Activated naive CD8-positive, alpha-beta T cell treated with anti-CD3 and anti-CD28 coated beads, Interleukin-2, amount 50 U/mL, for 24 hours (primary cell): ENCODE data around the gene PLAAT5.
"Not testable (repeated sequence)": the region's sequence is repeated elsewhere in the genome, so short reads cannot be mapped to it uniquely, and the experiment has no call there.

ENCODE experiments used
- ATAC-seq: fragments of 150-1000 bp; cut with Tn5 transposase; one replicate; pipeline ENCODE4 v1.10.0; 2021
- DNase-seq: peaks from one replicate; pipeline ENCODE4 v3.0.0; 2021
- H3K27ac Mint-ChIP-seq: one replicate; pipeline ENCODE4 v1.8.0; 2021; ENCODE audit warnings: mild to moderate bottlenecking, mixed read lengths
- H3K27me3 Mint-ChIP-seq: one replicate; pipeline ENCODE4 v1.8.0; 2021; ENCODE audit warnings: mixed read lengths
- H3K36me3 Mint-ChIP-seq: one replicate; pipeline ENCODE4 v1.8.0; 2021; ENCODE audit warnings: low read depth, mixed read lengths
- H3K4me1 Mint-ChIP-seq: one replicate; pipeline ENCODE4 v1.8.0; 2021; ENCODE audit warnings: mixed read lengths
- H3K4me3 Mint-ChIP-seq: one replicate; pipeline ENCODE4 v1.8.0; 2021; ENCODE audit warnings: mild to moderate bottlenecking, moderate library complexity, mixed read lengths
- H3K9me3 Mint-ChIP-seq: one replicate; pipeline ENCODE4 v1.8.0; 2021; ENCODE audit warnings: mixed read lengths

The PLAAT5 gene

DNA sequence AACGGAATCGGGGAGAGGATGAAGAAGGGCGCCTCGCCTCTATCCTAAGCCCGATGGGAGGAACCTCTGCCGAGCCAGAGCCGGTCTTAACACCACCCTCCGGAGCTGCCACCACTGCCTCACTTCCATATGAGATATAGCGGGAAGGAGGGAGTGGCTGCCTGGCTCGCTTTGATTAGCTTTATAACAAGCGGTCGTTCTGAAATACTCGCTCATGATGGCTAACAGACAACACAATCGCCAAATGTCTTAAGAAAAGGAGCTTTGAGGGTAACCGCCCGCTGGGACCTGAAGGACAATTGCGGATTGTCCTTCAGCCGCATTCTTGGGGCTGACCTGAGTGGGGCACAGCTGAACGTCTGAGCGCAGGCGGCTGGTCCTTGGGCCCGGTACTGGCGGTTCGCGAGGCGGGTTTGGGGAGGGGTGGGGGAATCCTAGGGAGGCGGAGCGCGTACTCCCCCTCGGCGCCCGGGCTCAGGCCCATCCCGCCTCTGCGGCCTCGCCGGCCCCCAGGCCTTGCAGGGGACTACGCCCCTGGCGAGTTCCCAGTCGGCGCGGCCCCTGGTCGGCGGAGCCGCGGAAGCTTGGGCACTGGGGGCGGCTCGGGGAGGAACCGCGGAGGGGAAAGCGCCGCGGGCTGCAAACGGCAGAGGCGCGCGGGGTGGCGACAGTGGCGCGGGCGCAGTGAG is at the start of gene PLAAT5:
PLAAT5 (minus strand) TSS at position 617 of the 689 bp plus-strand sequence; CDS start at position 484, 133 bp downstream.
- ATAC-seq, result peak; percentile 46
- Mint-ChIP-seq H3K27ac (peak within 1 kb of the TSS; percentile 55), H3K4me3 (peak within 1 kb of the TSS; percentile 79), H3K9me3 (peaks cover under 1% of the 10 kb centered on the region), H3K36me3 (no peaks in the 10 kb centered on the region), H3K27me3 (peaks cover 39% of the 10 kb centered on the region), H3K4me1 (peaks cover 13% of the 10 kb centered on the region)
- DNase-seq, result peak; percentile 27

DNA sequence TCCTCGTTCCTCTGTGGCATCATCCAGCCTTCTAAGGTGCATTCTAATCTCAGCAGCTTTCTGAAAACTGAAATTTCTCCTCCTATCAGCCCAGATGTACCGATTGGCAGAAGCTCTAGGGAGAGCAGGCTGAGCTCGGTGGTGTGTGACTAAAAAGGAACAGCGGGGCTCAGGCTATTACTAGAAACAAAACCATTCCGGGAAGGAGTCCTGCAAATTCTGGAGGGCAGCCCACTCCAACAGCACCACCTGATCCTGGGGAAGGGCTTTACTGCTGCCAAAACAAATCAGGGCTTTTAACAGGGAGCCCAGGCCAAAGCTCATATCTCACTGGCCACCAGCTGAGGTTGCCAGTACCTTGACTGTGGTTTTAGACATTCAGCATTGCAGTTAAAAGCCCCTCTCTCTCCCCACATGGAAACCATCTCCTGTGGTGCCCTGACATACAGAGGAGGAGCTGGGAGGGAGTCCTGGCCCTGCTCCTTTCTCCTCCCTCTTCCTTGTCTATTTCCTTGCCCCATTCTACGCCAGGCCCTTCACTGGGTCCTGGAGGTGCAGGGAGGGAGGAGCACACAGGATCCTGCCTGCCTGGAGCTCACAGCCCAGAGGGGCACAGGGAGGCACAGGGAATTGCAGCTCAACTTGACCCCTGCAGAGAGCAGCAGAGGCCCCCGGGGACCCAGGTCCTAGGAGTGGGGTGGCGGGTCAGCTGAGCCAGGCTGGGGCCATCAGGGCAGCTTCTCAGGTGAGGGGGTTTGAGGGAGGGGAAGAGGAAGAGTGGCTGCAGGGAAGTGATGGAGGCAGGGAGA is 46.5 kb upstream of the PLAAT5 start:
- Mint-ChIP-seq H3K4me3 (peak overlapping the region; percentile 82), H3K4me1 (peaks cover 77% of the 10 kb centered on the region), H3K27me3 (no peaks in the 10 kb centered on the region), H3K36me3 (no peaks in the 10 kb centered on the region), H3K9me3 (no peaks in the 10 kb centered on the region), H3K27ac (peak overlapping the region; percentile 87)
- DNase-seq (no peak), ATAC-seq (peak; percentile 11)

DNA sequence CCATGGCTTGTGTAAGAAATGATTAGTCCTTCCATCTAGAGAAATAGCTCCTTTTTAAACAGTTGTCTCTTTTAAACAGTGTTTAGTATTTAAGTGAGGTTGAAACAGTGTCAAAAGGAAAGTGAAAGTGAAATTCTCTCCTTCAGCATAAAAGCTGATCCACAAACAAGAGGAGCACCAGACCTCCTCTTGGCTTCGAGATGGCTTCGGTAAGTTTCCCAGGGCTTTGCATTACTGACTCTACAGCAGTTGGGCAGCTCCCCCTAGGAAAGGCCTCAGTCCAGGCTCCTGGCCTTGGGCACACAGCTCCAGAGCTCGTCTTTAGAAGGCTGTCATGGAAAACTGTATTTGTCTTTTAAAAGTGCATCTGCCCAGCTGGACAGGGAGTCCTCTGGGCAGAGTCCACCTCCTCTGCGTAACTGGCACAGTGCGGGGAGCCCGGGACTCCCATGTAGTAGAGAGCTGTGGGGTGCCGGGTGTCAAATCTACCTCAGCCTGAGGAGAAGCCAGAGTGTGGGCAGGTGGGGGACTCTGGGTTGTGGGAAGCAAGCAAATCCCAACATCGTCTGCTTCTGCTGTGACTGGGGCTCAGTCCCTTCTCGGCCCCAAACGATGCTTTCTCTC is 45.8 kb upstream of the PLAAT5 start, which contains the start of gene PLAAT4:
PLAAT4 (plus strand) TSS at position 140 of the 624 bp plus-strand sequence; CDS start at position 201, 61 bp downstream.
- ATAC-seq (peak; percentile 42), DNase-seq (no peak)
- peak within 1 kb of the TSS; percentile 87 for H3K27ac Mint-ChIP-seq
- H3K9me3 Mint-ChIP-seq, result no peaks in the 10 kb centered on the region
- peaks cover 82% of the 10 kb centered on the region for H3K4me1 Mint-ChIP-seq
- H3K36me3 Mint-ChIP-seq, result no peaks in the 10 kb centered on the region
- no peaks in the 10 kb centered on the region for H3K27me3 Mint-ChIP-seq
- peak within 1 kb of the TSS; percentile 82 for H3K4me3 Mint-ChIP-seq

- Mint-ChIP-seq H3K27me3 (no peaks in the 10 kb centered on the region), H3K9me3 (no peaks in the 10 kb centered on the region), H3K27ac (peak overlapping the region; percentile 87), H3K4me1 (peaks cover 88% of the 10 kb centered on the region), H3K36me3 (no peaks in the 10 kb centered on the region), H3K4me3 (peak overlapping the region; percentile 82)
- ATAC-seq (peak; percentile 76), DNase-seq (peak; percentile 38)
Observed at GRCh38 chr11:63535734-63536133, 44.8 kb upstream of the PLAAT5 start.

GRCh38 chr11:63534895-63535461 is 44.0 kb upstream of the PLAAT5 start:
- Mint-ChIP-seq H3K27me3 (no peaks in the 10 kb centered on the region), H3K36me3 (no peaks in the 10 kb centered on the region), H3K9me3 (no peaks in the 10 kb centered on the region), H3K27ac (peak overlapping the region; percentile 73), H3K4me1 (peaks cover 86% of the 10 kb centered on the region), H3K4me3 (peak overlapping the region; percentile 29)
- no peak for DNase-seq
- ATAC-seq, result peak; percentile 8

DNA sequence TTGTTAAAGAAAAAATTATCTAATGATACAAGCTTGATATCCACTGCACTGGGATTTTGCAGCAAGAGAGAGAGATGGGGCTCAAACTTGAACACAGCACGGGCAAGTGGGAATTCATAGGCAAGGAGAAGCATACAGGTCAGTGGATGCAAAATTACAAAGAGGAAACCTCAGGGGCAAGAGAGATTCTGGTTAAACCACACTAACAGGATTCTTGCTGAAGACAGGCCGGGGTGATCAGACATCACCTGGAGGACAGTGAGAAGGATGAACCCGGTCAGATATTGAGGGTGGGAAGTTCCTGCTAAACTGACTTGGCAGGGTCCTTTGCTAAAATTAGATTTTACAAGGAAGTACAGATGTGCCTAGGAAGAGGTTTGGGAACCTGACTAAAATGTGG is 43.1 kb upstream of the PLAAT5 start:
- H3K4me1 Mint-ChIP-seq, result peaks cover 90% of the 10 kb centered on the region
- no peaks in the 10 kb centered on the region for H3K9me3 Mint-ChIP-seq
- H3K4me3 Mint-ChIP-seq, result no peak overlapping the region
- no peak overlapping the region for H3K27ac Mint-ChIP-seq
- ATAC-seq (no peak), DNase-seq (no peak)
- no peaks in the 10 kb centered on the region for H3K27me3 Mint-ChIP-seq
- no peaks in the 10 kb centered on the region for H3K36me3 Mint-ChIP-seq

GRCh38 chr11:63532799-63533475 is 42.0 kb upstream of the PLAAT5 start:
- Mint-ChIP-seq H3K4me1 (peaks cover 82% of the 10 kb centered on the region), H3K4me3 (no peak overlapping the region), H3K36me3 (no peaks in the 10 kb centered on the region), H3K9me3 (no peaks in the 10 kb centered on the region), H3K27ac (no peak overlapping the region), H3K27me3 (no peaks in the 10 kb centered on the region)
- ATAC-seq, result no peak
- DNase-seq, result no peak

GRCh38 chr11:63532117-63532516 is 41.1 kb upstream of the PLAAT5 start:
- no peak for ATAC-seq
- Mint-ChIP-seq H3K4me1 (peaks cover 75% of the 10 kb centered on the region), H3K27me3 (no peaks in the 10 kb centered on the region), H3K9me3 (no peaks in the 10 kb centered on the region), H3K4me3 (no peak overlapping the region), H3K36me3 (no peaks in the 10 kb centered on the region), H3K27ac (no peak overlapping the region)
- no peak for DNase-seq

DNA sequence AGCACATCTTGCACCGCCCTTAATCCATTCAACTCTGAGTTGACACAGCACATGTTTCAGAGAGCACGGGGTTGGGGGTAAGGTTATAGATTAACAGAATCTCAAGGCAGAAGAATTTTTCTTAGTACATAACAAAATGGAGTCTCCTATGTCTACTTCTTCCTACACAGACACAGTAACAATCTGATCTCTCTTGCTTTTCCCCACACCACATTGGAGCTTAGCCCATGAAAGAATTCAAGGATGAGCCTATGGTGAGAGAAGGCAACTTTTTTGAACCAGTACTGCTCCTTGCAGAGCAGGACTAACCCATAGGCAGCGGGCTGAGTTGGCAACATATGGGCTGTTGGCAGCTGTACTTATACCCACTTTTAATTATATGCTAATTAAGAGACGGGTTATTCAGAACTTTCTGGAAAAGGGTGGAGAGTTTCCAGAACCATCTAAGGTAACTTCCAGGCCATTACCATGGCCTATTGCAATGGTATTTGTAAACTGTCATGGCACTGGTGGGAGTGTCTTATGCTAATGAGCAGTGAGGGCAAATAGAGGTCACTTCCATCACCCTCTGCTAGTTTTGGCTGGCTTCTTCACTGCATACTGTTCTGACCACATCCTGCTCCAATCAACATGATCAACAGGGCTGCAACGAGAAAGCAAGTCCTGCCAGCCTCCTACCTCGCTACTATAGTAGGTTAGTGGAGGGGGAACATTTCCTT is 40.3 kb upstream of the PLAAT5 start:
- H3K27me3 Mint-ChIP-seq, H3K36me3 Mint-ChIP-seq, H3K4me3 Mint-ChIP-seq, H3K9me3 Mint-ChIP-seq: not testable (repeated sequence)
- ATAC-seq (peak; percentile 79), DNase-seq (peak; percentile 37)
- peaks cover 66% of the 10 kb centered on the region for H3K4me1 Mint-ChIP-seq
- H3K27ac Mint-ChIP-seq, result peak overlapping the region; percentile 62

GRCh38 chr11:63530021-63530420 is 39.1 kb upstream of the PLAAT5 start:
- no peaks in the 10 kb centered on the region for H3K9me3 Mint-ChIP-seq
- H3K36me3 Mint-ChIP-seq, result no peaks in the 10 kb centered on the region
- H3K4me3 Mint-ChIP-seq, result no peak overlapping the region
- ATAC-seq (no peak), DNase-seq (no peak)
- H3K27me3 Mint-ChIP-seq, result no peaks in the 10 kb centered on the region
- H3K4me1 Mint-ChIP-seq, result peaks cover 54% of the 10 kb centered on the region
- no peak overlapping the region for H3K27ac Mint-ChIP-seq

DNA sequence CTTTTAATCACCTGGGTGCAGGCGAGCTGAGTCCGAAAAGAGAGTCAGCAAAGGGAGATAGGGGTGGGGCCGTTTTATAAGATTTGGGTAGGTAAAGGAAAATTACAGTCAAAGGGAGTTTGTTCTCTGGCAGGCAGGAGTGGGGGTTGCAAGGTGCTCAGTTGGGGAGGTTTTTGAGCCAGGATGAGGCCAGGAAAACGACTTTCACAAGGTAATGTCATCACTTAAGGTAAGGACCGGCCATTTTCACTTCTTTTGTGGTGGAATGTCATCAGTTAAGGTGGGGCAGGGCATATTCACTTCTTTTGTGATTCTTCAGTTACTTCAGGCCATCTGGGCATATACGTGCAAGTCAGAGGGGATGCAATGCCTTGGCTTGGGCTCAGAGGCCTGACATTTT is 38.4 kb upstream of the PLAAT5 start:
- DNase-seq, H3K27ac Mint-ChIP-seq, H3K27me3 Mint-ChIP-seq, ATAC-seq, H3K4me3 Mint-ChIP-seq, H3K9me3 Mint-ChIP-seq, H3K36me3 Mint-ChIP-seq: not testable (repeated sequence)
- peaks cover 49% of the 10 kb centered on the region for H3K4me1 Mint-ChIP-seq

- not testable (repeated sequence) for ATAC-seq, H3K9me3 Mint-ChIP-seq, H3K27me3 Mint-ChIP-seq, H3K4me3 Mint-ChIP-seq, H3K27ac Mint-ChIP-seq, DNase-seq, H3K36me3 Mint-ChIP-seq
- H3K4me1 Mint-ChIP-seq, result peaks cover 43% of the 10 kb centered on the region
Observed at GRCh38 chr11:63528729-63529278, 37.8 kb upstream of the PLAAT5 start.

DNA sequence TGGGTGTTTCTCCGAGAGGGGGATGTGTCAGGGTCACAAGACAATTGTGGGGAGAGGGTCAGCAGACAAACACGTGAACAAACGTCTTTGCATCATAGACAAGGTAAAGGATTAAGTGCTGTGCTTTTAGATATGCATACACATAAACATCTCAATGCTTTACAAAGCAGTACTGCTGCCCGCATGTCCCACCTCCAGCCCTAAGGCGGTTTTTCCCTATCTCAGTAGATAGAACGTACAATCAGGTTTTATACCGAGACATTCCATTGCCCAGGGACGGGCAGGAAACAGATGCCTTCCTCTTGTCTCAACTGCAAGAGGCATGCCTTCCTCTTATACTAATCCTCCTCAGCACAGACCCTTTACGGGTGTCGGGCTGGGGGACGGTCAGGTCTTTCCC is 37.2 kb upstream of the PLAAT5 start:
- H3K27me3 Mint-ChIP-seq, DNase-seq, H3K9me3 Mint-ChIP-seq, H3K27ac Mint-ChIP-seq, ATAC-seq, H3K36me3 Mint-ChIP-seq, H3K4me3 Mint-ChIP-seq: not testable (repeated sequence)
- H3K4me1 Mint-ChIP-seq, result peaks cover 36% of the 10 kb centered on the region
